OCI-LY1 (cell line): Measurements from ENCODE around the gene ATF6B.

Experiments
- H2AFZ ChIP-seq: fragments of 200-600 bp; sonication (generic), shearing (Covaris generic); 2 replicates; pipeline ENCODE4 v1.6.0; 2014; ENCODE audit warnings: antibody characterized with exemption, mild to moderate bottlenecking, low read length
- H3F3A ChIP-seq: fragments of 200-600 bp; sonication (generic), shearing (Covaris generic); 2 replicates; pipeline ENCODE4 v1.6.0; 2014; ENCODE audit warnings: mild to moderate bottlenecking, antibody characterized with exemption, low read length, moderate library complexity; ENCODE audit not compliant: insufficient read depth
- H3K27ac ChIP-seq: fragments of 200-600 bp; sonication (generic); 2 replicates; pipeline ENCODE4 v1.5.1; 2014; ENCODE audit warnings: low read length, mixed run types, mild to moderate bottlenecking, low read depth; ENCODE audit not compliant: poor library complexity, severe bottlenecking
- H3K27me3 ChIP-seq: fragments of 200-600 bp; sonication (generic); 2 replicates; pipeline ENCODE4 v1.6.0; 2014; ENCODE audit warnings: antibody characterized with exemption, mild to moderate bottlenecking, low read length, moderate library complexity; ENCODE audit not compliant: insufficient read depth
- H3K36me3 ChIP-seq: fragments of 200-600 bp; sonication (generic); 2 replicates; pipeline ENCODE4 v1.6.1; 2014; ENCODE audit warnings: mild to moderate bottlenecking, antibody characterized with exemption, low read length, moderate library complexity, mixed read lengths; ENCODE audit not compliant: insufficient read depth
- H3K4me1 ChIP-seq: fragments of 200-600 bp; sonication (generic); 2 replicates; pipeline ENCODE4 v1.5.1; 2014; ENCODE audit warnings: mild to moderate bottlenecking, low read length, moderate library complexity; ENCODE audit not compliant: insufficient read depth, severe bottlenecking
- H3K4me2 ChIP-seq: fragments of 200-600 bp; sonication (generic), shearing (Covaris generic); 2 replicates; pipeline ENCODE4 v1.6.1; 2014; ENCODE audit warnings: low read length
- H3K4me3 ChIP-seq: fragments of 200-600 bp; sonication (generic); 2 replicates; pipeline ENCODE4 v1.5.1; 2014; ENCODE audit warnings: low read length, low read depth, mild to moderate bottlenecking, mixed read lengths; ENCODE audit not compliant: poor library complexity, severe bottlenecking
- H3K79me2 ChIP-seq: fragments of 200-600 bp; shearing (Covaris generic); 2 replicates; pipeline ENCODE4 v1.6.1; 2016; ENCODE audit warnings: mixed run types, low read length, mixed read lengths; ENCODE audit not compliant: insufficient read depth
- H3K9ac ChIP-seq: fragments of 200-600 bp; sonication (generic), shearing (Covaris generic); 2 replicates; pipeline ENCODE4 v1.6.1; 2014; ENCODE audit warnings: mild to moderate bottlenecking, low read length, mixed read lengths
- H3K9me2 ChIP-seq: fragments of 200-600 bp; sonication (generic), shearing (Covaris generic); 2 replicates; pipeline ENCODE4 v1.6.1; 2014; ENCODE audit warnings: low read depth, mild to moderate bottlenecking, low read length, mixed read lengths
- H3K9me3 ChIP-seq: fragments of 200-600 bp; shearing (Covaris generic); 2 replicates; pipeline ENCODE4 v1.6.1; 2014; ENCODE audit warnings: low read length, mixed read lengths
- H4K20me1 ChIP-seq: fragments of 200-600 bp; sonication (generic), shearing (Covaris generic); 2 replicates; pipeline ENCODE4 v1.6.0; 2016; ENCODE audit warnings: mild to moderate bottlenecking, low read length; ENCODE audit not compliant: insufficient read depth
- CTCF ChIP-seq: fragments of 200-600 bp; sonication (generic), shearing (Covaris generic); IDR thresholded peaks from 2 replicates; pipeline ENCODE4 v1.5.1; 2017; ENCODE audit warnings: mild to moderate bottlenecking, antibody characterized with exemption, low read length, moderate library complexity, mixed read lengths
- EZH2 ChIP-seq: fragments of 200-600 bp; sonication (generic), shearing (Covaris generic); IDR thresholded peaks from 2 replicates; pipeline ENCODE4 v1.8.0; 2017; ENCODE audit warnings: borderline replicate concordance, mixed run types, mild to moderate bottlenecking, antibody characterized with exemption, low read length, moderate library complexity, mixed read lengths

Gene ATF6B

GRCh38 chr6:32095338-32096086 lies 32.5 kb downstream of the ATF6B start:
- Histone ChIP-seq H3K4me1 (no peaks in the 10 kb centered on the region), H3K79me2 (no peaks in the 10 kb centered on the region), H3K36me3 (no peaks in the 10 kb centered on the region), H3K4me3 (no peak overlapping the region), H3F3A (no peaks in the 10 kb centered on the region), H3K9me3 (no peaks in the 10 kb centered on the region), H4K20me1 (no peaks in the 10 kb centered on the region), H3K4me2 (no peak overlapping the region), H3K27me3 (no peaks in the 10 kb centered on the region; the same call in none of the 2 replicates), H3K9ac (no peak overlapping the region), H2AFZ (no peak overlapping the region), H3K27ac (no peak overlapping the region), H3K9me2 (no peaks in the 10 kb centered on the region)
- TF ChIP-seq EZH2 (no peak), CTCF (no peak)

- Histone ChIP-seq H4K20me1 (no peaks in the 10 kb centered on the region), H3K4me1 (no peaks in the 10 kb centered on the region), H3K27ac (no peak overlapping the region), H3K79me2 (no peaks in the 10 kb centered on the region), H2AFZ (no peak overlapping the region), H3K4me2 (no peak overlapping the region), H3K4me3 (no peak overlapping the region), H3K36me3 (no peaks in the 10 kb centered on the region), H3K9ac (no peak overlapping the region), H3K9me2 (no peaks in the 10 kb centered on the region), H3K9me3 (no peaks in the 10 kb centered on the region), H3K27me3 (no peaks in the 10 kb centered on the region; the same call in none of the 2 replicates), H3F3A (no peaks in the 10 kb centered on the region)
- TF ChIP-seq CTCF (no peak), EZH2 (no peak)
Measured at GRCh38 chr6:32092760-32093497, 35.1 kb downstream of the ATF6B start.

- Histone ChIP-seq H3K4me1 (peaks cover 6% of the 10 kb centered on the region), H3K27me3 (peaks cover 4% of the 10 kb centered on the region), H3K36me3 (no peaks in the 10 kb centered on the region), H3K4me2 (no peak overlapping the region), H3K9ac (no peak overlapping the region), H3K4me3 (no peak overlapping the region), H3K9me2 (no peaks in the 10 kb centered on the region), H2AFZ (no peak overlapping the region), H3K27ac (no peak overlapping the region), H4K20me1 (no peaks in the 10 kb centered on the region), H3K9me3 (no peaks in the 10 kb centered on the region), H3F3A (no peaks in the 10 kb centered on the region), H3K79me2 (no peaks in the 10 kb centered on the region)
- TF ChIP-seq CTCF (no peak), EZH2 (no peak)
Measured at GRCh38 chr6:32089082-32089828, 38.8 kb downstream of the ATF6B start.
